Neural cell (in vitro differentiated cells): Measurements from ENCODE around the gene ALS2CL.

Source experiments
- EZH2 ChIP-seq: fragments of 200-600, 300-800 bp; shearing (Covaris generic), sonication (generic); IDR thresholded peaks from 2 replicates; pipeline ENCODE4 v1.6.1; 2014; ENCODE audit warnings: antibody characterized with exemption, low read length, borderline replicate concordance, mild to moderate bottlenecking; ENCODE audit not compliant: insufficient read depth, poor library complexity, severe bottlenecking
- SMC3 ChIP-seq: fragments of 450-650 bp; conservative IDR thresholded peaks from 2 replicates; pipeline ENCODE4 v1.6.1; 2014; ENCODE audit warnings: antibody characterized with exemption, mild to moderate bottlenecking, moderate library complexity; ENCODE audit not compliant: poor library complexity
- TF ChIP-seq, protein P1 (sequence below): fragments of 450-650 bp; IDR thresholded peaks from 2 replicates; pipeline ENCODE4 v1.5.1; 2014; ENCODE audit warnings: antibody characterized with exemption, mild to moderate bottlenecking, moderate library complexity; ENCODE audit not compliant: poor library complexity, severe bottlenecking

DNA sequence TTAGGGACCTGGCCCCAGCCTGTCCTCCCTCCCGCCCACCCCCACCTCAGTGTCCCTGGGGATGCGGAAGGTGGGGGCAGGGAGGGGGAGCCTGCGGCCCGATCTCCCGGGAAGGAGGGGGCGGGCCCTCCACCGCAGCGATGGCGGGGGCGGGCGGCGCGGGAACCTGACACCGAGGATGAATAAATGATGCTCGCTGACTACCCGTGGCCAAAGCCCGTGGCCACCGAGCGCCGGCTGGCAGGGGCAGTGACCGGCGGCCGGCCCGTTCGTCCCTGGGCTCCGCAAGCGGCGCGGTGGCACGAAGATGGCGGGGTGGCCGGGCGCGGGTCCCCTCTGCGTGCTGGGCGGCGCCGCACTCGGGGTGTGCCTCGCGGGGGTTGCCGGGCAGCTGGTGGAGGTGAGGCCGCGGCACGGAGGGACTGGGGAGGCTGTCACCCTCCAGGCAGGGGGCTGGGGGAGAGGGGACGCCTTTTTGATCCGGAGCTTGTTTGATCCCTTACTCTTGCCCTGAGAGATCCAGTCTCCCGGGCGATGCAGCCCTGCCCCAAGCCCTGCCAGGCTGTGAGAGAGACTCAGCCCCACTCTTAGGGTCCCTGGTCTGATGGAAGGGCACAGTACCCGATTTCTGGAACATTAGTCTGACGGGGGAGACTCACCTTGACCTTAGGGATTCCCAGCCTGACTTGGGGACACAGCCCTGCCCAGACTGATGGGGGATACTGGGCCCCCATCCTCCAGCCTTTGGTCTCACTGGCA, 7.9 kb upstream of the ALS2CL start, which contains the start of gene TMIE:
- TF ChIP-seq SMC3 = no peak
- TF ChIP-seq, protein P1, sequence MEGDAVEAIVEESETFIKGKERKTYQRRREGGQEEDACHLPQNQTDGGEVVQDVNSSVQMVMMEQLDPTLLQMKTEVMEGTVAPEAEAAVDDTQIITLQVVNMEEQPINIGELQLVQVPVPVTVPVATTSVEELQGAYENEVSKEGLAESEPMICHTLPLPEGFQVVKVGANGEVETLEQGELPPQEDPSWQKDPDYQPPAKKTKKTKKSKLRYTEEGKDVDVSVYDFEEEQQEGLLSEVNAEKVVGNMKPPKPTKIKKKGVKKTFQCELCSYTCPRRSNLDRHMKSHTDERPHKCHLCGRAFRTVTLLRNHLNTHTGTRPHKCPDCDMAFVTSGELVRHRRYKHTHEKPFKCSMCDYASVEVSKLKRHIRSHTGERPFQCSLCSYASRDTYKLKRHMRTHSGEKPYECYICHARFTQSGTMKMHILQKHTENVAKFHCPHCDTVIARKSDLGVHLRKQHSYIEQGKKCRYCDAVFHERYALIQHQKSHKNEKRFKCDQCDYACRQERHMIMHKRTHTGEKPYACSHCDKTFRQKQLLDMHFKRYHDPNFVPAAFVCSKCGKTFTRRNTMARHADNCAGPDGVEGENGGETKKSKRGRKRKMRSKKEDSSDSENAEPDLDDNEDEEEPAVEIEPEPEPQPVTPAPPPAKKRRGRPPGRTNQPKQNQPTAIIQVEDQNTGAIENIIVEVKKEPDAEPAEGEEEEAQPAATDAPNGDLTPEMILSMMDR = no peak
- TF ChIP-seq EZH2 = no peak
